AG04450 (cell line): ENCODE results near the gene OPN1MW3. TPM values are rescaled to one million over a fixed set of nuclear protein-coding genes. Genes with fewer than 3 reads are reported as not detected.
"Not testable (repeated sequence)": the region's sequence is repeated elsewhere in the genome, so short reads cannot be mapped to it uniquely, and the experiment has no call there.

Source experiments
- CTCF ChIA-PET: fragments of 300-600, 350-600 bp; formaldehyde crosslinking; extraction: SDS; loops from one replicate; lab custom pipeline; 2022; ENCODE audit warnings: antibody characterized with exemption, inconsistent platforms; lab: Charles Lee
- POLR2A ChIA-PET: fragments of 350-600 bp; formaldehyde crosslinking; extraction: SDS; loops from one replicate; lab custom pipeline; 2021; ENCODE audit warnings: antibody characterized with exemption, inconsistent platforms; lab: Yijun Ruan, JAX
- DNase-seq: peaks from one replicate; pipeline ENCODE4 v3.0.0-alpha.2; 2011; ENCODE audit warnings: low read depth, low spot score
- H3K27ac ChIP-seq: one replicate; pipeline ENCODE4 v1.5.1; 2012; ENCODE audit warnings: low read depth, low read length, control low read depth
- H3K27me3 ChIP-seq: one replicate; pipeline ENCODE4 v1.6.0; 2012; ENCODE audit warnings: low read length; ENCODE audit not compliant: control insufficient read depth, insufficient read depth
- H3K4me3 ChIP-seq: 2 replicates; pipeline ENCODE4 v1.5.1; 2011; ENCODE audit warnings: mild to moderate bottlenecking, low read depth, low read length, control low read depth
- H3K9me3 ChIP-seq: 2 replicates; pipeline ENCODE4 v1.5.1; 2012; ENCODE audit warnings: low read length; ENCODE audit not compliant: control insufficient read depth, insufficient read depth
- CTCF ChIP-seq: IDR thresholded peaks from 2 replicates; pipeline ENCODE4 v1.5.1; 2011; ENCODE audit warnings: low read depth, low read length, control low read depth, inconsistent platforms
- polyA plus RNA-seq: library from polyadenylated mRNA; depleted of rRNA; stranded (reverse); fragments of >200 nt; gene quantifications from 2 replicates; pipeline ENCODE4 v1.2.3, GENCODE V29; 2011

OPN1MW3 gene
- polyA plus RNA-seq, 1 experiment, result not detected

- DNase-seq, result no peak
- H3K9me3 ChIP-seq, result no peaks in the 10 kb centered on the region; the same call in 1 of the 2 replicates
- H3K4me3 ChIP-seq, result no peak within 1 kb of the TSS
- ChIA-PET POLR2A (no interaction called here), CTCF (no interaction called here)
- H3K27ac ChIP-seq, result no peak within 1 kb of the TSS
- TF ChIP-seq CTCF, result no peak
- H3K27me3 ChIP-seq, result no peaks in the 10 kb centered on the region
Measured at GRCh38 chrX:154295664-154296310, 38.4 kb downstream of the OPN1MW3 start, which contains the start of gene TKTL1. TKTL1 (plus strand) TSS chrX:154295795; CDS start chrX:154295860, 65 bp downstream.

- no peak for DNase-seq
- no peak overlapping the region for H3K4me3 ChIP-seq
- ChIA-PET CTCF (no interaction called here), POLR2A (no interaction called here)
- no peak overlapping the region for H3K27ac ChIP-seq
- H3K27me3 ChIP-seq, result no peaks in the 10 kb centered on the region
- TF ChIP-seq CTCF, result no peak
- no peaks in the 10 kb centered on the region; the same call in 1 of the 2 replicates for H3K9me3 ChIP-seq
Measured at GRCh38 chrX:154296731-154297130, 39.3 kb downstream of the OPN1MW3 start.

- POLR2A ChIA-PET, result no interaction called here
- no peak for TF ChIP-seq CTCF
- CTCF ChIA-PET, result interaction anchor here (0.6 to 0.8 kb wide), 2 partner anchors 10 to 284 kb away, joined by 4 to 5 read pairs; no protein-coding TSS in a partner anchor
- H3K4me3 ChIP-seq, result no peak overlapping the region
- H3K27me3 ChIP-seq, result peaks cover 2% of the 10 kb centered on the region
- H3K27ac ChIP-seq, result no peak overlapping the region
- DNase-seq, result no peak
- H3K9me3 ChIP-seq, result no peaks in the 10 kb centered on the region; the same call in 1 of the 2 replicates
Measured at GRCh38 chrX:154298312-154298711, 40.9 kb downstream of the OPN1MW3 start.

DNA sequence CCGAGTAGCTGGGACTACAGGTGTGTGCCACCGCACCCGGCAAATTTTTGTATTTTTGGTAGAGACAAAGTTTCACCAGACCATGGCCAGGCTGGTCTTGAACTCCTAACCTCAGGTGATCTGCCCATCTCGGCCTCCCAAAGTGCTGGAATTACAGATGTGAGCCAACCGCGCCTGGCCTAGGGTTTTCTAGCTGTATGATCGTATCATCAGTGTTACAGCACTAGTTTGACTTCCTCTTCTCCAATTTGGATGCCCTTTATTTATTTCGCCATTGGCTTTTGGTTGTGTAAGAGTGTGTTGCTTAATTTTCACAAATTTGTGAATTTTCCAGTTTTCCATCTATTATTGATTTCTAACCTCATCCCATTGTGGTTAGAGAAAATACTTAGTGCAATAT is 43.4 kb downstream of the OPN1MW3 start:
- TF ChIP-seq CTCF, result no peak
- Histone ChIP-seq H3K9me3 (no peaks in the 10 kb centered on the region; the same call in 1 of the 2 replicates), H3K27ac (no peak overlapping the region), H3K27me3 (peaks cover 4% of the 10 kb centered on the region), H3K4me3 (no peak overlapping the region)
- ChIA-PET CTCF (no interaction called here), POLR2A (no interaction called here)
- no peak for DNase-seq

- H3K9me3 ChIP-seq, CTCF ChIA-PET, DNase-seq, H3K27me3 ChIP-seq, H3K4me3 ChIP-seq, H3K27ac ChIP-seq, POLR2A ChIA-PET: not testable (repeated sequence)
Measured at GRCh38 chrX:154302998-154303397, 45.6 kb downstream of the OPN1MW3 start.
